Mesendoderm (in vitro differentiated cells): ENCODE data around the gene AFAP1.

Experiments used
- DNase-seq: peaks from one replicate; pipeline ENCODE4 v3.0.0; 2013
- H2AK5ac ChIP-seq: 2 replicates; pipeline ENCODE4 v1.6.1; 2013; ENCODE audit warnings: low read length, inconsistent platforms
- H2BK120ac ChIP-seq: 2 replicates; pipeline ENCODE4 v1.6.1; 2013; ENCODE audit warnings: low read depth, mild to moderate bottlenecking, low read length, moderate library complexity, mixed read lengths
- H2BK15ac ChIP-seq: replicated peaks from 2 replicates; pipeline ENCODE4 v1.6.1; 2013; ENCODE audit warnings: low read depth, mild to moderate bottlenecking, moderate library complexity
- H2BK5ac ChIP-seq: 2 replicates; pipeline ENCODE4 v1.6.1; 2013; ENCODE audit warnings: low read length, inconsistent platforms
- H3K18ac ChIP-seq: 2 replicates; pipeline ENCODE4 v1.6.1; 2013; ENCODE audit warnings: mild to moderate bottlenecking, low read length, mixed read lengths
- H3K23ac ChIP-seq: one replicate; pipeline ENCODE4 v1.6.1; 2013; ENCODE audit warnings: low read length
- H3K27ac ChIP-seq: 2 replicates; pipeline ENCODE4 v1.5.1; 2013; ENCODE audit warnings: low read depth, mild to moderate bottlenecking, inconsistent platforms, low read length, moderate library complexity
- H3K27me3 ChIP-seq: 2 replicates; pipeline ENCODE4 v1.6.1; 2013; ENCODE audit warnings: low read length, control low read depth, mild to moderate bottlenecking, inconsistent platforms; ENCODE audit not compliant: insufficient read depth, poor library complexity
- H3K36me3 ChIP-seq: 2 replicates; pipeline ENCODE4 v1.6.1; 2013; ENCODE audit warnings: low read length, inconsistent platforms; ENCODE audit not compliant: control insufficient read depth, insufficient read depth
- H3K4ac ChIP-seq: one replicate; pipeline ENCODE4 v1.6.1; 2013; ENCODE audit warnings: low read depth, mild to moderate bottlenecking, low read length, moderate library complexity
- H3K4me1 ChIP-seq: 2 replicates; pipeline ENCODE4 v1.6.1; 2013; ENCODE audit warnings: low read depth, low read length, inconsistent platforms; ENCODE audit not compliant: control insufficient read depth
- H3K4me2 ChIP-seq: 2 replicates; pipeline ENCODE4 v1.6.1; 2013; ENCODE audit warnings: low read length
- H3K4me3 ChIP-seq: 2 replicates; pipeline ENCODE4 v1.5.1; 2013; ENCODE audit warnings: mild to moderate bottlenecking, low read length
- H3K56ac ChIP-seq: one replicate; pipeline ENCODE4 v1.6.1; 2013; ENCODE audit warnings: low read length
- H3K79me1 ChIP-seq: 2 replicates; pipeline ENCODE4 v1.6.1; 2013; ENCODE audit warnings: low read length, inconsistent platforms
- H3K79me2 ChIP-seq: 2 replicates; pipeline ENCODE4 v1.6.1; 2013; ENCODE audit warnings: mild to moderate bottlenecking, low read length; ENCODE audit not compliant: control insufficient read depth, insufficient read depth
- H3K9ac ChIP-seq: 2 replicates; pipeline ENCODE4 v1.6.1; 2013; ENCODE audit warnings: low read length, inconsistent platforms
- H4K5ac ChIP-seq: one replicate; pipeline ENCODE4 v1.6.1; 2013; ENCODE audit warnings: low read length
- H4K8ac ChIP-seq: one replicate; pipeline ENCODE4 v1.6.1; 2013; ENCODE audit warnings: low read depth, mild to moderate bottlenecking, control low read depth, low read length, moderate library complexity
- WGBS: extraction: QIAGEN DNeasy Blood & Tissue Kit; methylation state at CpG from one replicate; pipeline ENCODE4 v1.1.7; 2013; ENCODE audit warnings: low lambda C conversion rate, missing lambda C conversion rate; ENCODE audit not compliant: insufficient coverage; ENCODE audit errors: extremely low coverage; 5-methylcytosine and 5-hydroxymethylcytosine counted together

Gene AFAP1

GRCh38 chr4:7786517-7786916, 153.1 kb downstream of the AFAP1 start:
- Histone ChIP-seq H3K27ac (no peak overlapping the region), H3K18ac (no peak overlapping the region), H3K79me1 (no peaks in the 10 kb centered on the region), H3K4ac (no peak overlapping the region), H2BK120ac (no peak overlapping the region), H4K5ac (no peak overlapping the region), H2BK15ac (no peak overlapping the region), H3K4me2 (no peak overlapping the region), H3K36me3 (peaks cover 3% of the 10 kb centered on the region), H2AK5ac (no peak overlapping the region), H3K4me1 (no peaks in the 10 kb centered on the region), H3K4me3 (no peak overlapping the region), H4K8ac (no peak overlapping the region), H3K56ac (no peak overlapping the region), H3K9ac (no peak overlapping the region), H3K27me3 (no peaks in the 10 kb centered on the region), H3K23ac (no peak overlapping the region), H2BK5ac (no peak overlapping the region), H3K79me2 (no peaks in the 10 kb centered on the region)
- no peak for DNase-seq
- WGBS = no CpG with 5 or more reads among the region's 10 CpGs

GRCh38 chr4:7786040-7786439, 153.6 kb downstream of the AFAP1 start:
- Histone ChIP-seq H3K9ac (no peak overlapping the region), H3K4me1 (no peaks in the 10 kb centered on the region), H2AK5ac (no peak overlapping the region), H3K27me3 (no peaks in the 10 kb centered on the region), H3K4me3 (no peak overlapping the region), H3K56ac (no peak overlapping the region), H3K36me3 (peaks cover 3% of the 10 kb centered on the region), H4K5ac (no peak overlapping the region), H3K79me2 (no peaks in the 10 kb centered on the region), H2BK120ac (no peak overlapping the region), H2BK5ac (no peak overlapping the region), H3K23ac (no peak overlapping the region), H3K4ac (no peak overlapping the region), H3K27ac (no peak overlapping the region), H3K18ac (no peak overlapping the region), H2BK15ac (no peak overlapping the region), H3K4me2 (no peak overlapping the region), H3K79me1 (no peaks in the 10 kb centered on the region), H4K8ac (no peak overlapping the region)
- WGBS = no CpG with 5 or more reads among the region's 10 CpGs
- DNase-seq = no peak

GRCh38 chr4:7785017-7785416, 154.6 kb downstream of the AFAP1 start:
- no peak overlapping the region for H4K5ac ChIP-seq
- H3K4me2 ChIP-seq = no peak overlapping the region
- no peaks in the 10 kb centered on the region for H3K4me1 ChIP-seq
- H3K4ac ChIP-seq = no peak overlapping the region
- no peak overlapping the region for H2BK5ac ChIP-seq
- H2BK120ac ChIP-seq = no peak overlapping the region
- H3K18ac ChIP-seq = no peak overlapping the region
- no CpG with 5 or more reads among the region's 11 CpGs for WGBS
- H3K23ac ChIP-seq = no peak overlapping the region
- no peak overlapping the region for H4K8ac ChIP-seq
- H2BK15ac ChIP-seq = no peak overlapping the region
- H3K36me3 ChIP-seq = peaks cover 3% of the 10 kb centered on the region
- no peak overlapping the region for H3K9ac ChIP-seq
- no peak overlapping the region for H3K27ac ChIP-seq
- H3K27me3 ChIP-seq = no peaks in the 10 kb centered on the region
- no peak overlapping the region for H3K56ac ChIP-seq
- no peaks in the 10 kb centered on the region for H3K79me2 ChIP-seq
- no peak for DNase-seq
- H2AK5ac ChIP-seq = no peak overlapping the region
- H3K79me1 ChIP-seq = no peaks in the 10 kb centered on the region
- no peak overlapping the region for H3K4me3 ChIP-seq

- H2BK5ac ChIP-seq = no peak overlapping the region
- H3K18ac ChIP-seq = no peak overlapping the region
- no peaks in the 10 kb centered on the region for H3K4me1 ChIP-seq
- no CpG with 5 or more reads among the region's 14 CpGs for WGBS
- H4K5ac ChIP-seq = no peak overlapping the region
- no peaks in the 10 kb centered on the region for H3K27me3 ChIP-seq
- H3K79me2 ChIP-seq = no peaks in the 10 kb centered on the region
- H3K27ac ChIP-seq = no peak overlapping the region
- H3K36me3 ChIP-seq = peaks cover 3% of the 10 kb centered on the region
- no peak overlapping the region for H4K8ac ChIP-seq
- H3K23ac ChIP-seq = no peak overlapping the region
- no peak overlapping the region for H3K9ac ChIP-seq
- no peaks in the 10 kb centered on the region for H3K79me1 ChIP-seq
- H3K4me3 ChIP-seq = no peak overlapping the region
- no peak overlapping the region for H3K56ac ChIP-seq
- no peak overlapping the region for H3K4ac ChIP-seq
- no peak overlapping the region for H2AK5ac ChIP-seq
- no peak overlapping the region for H3K4me2 ChIP-seq
- no peak overlapping the region for H2BK15ac ChIP-seq
- H2BK120ac ChIP-seq = no peak overlapping the region
- DNase-seq = no peak
These were observed 155.4 kb downstream of the AFAP1 start for GRCh38 chr4:7784131-7784870.

- H3K79me2 ChIP-seq = no peaks in the 10 kb centered on the region
- no peak overlapping the region for H3K27ac ChIP-seq
- peaks cover 3% of the 10 kb centered on the region for H3K36me3 ChIP-seq
These were observed 156.1 kb downstream of the AFAP1 start for GRCh38 chr4:7783541-7783940.

GRCh38 chr4:7782783-7783182, 156.9 kb downstream of the AFAP1 start:
- Histone ChIP-seq H2AK5ac (no peak overlapping the region), H3K27me3 (no peaks in the 10 kb centered on the region), H3K27ac (no peak overlapping the region), H3K4ac (no peak overlapping the region), H3K4me1 (no peaks in the 10 kb centered on the region), H2BK120ac (no peak overlapping the region), H2BK5ac (no peak overlapping the region), H3K4me3 (no peak overlapping the region), H3K56ac (no peak overlapping the region), H3K36me3 (peaks cover 7% of the 10 kb centered on the region), H3K18ac (no peak overlapping the region), H3K4me2 (no peak overlapping the region), H3K9ac (no peak overlapping the region), H4K8ac (no peak overlapping the region), H3K79me2 (no peaks in the 10 kb centered on the region), H4K5ac (no peak overlapping the region), H3K79me1 (no peaks in the 10 kb centered on the region), H2BK15ac (no peak overlapping the region), H3K23ac (no peak overlapping the region)
- no peak for DNase-seq
- no CpG with 5 or more reads among the region's 8 CpGs for WGBS

More at GRCh38 chr4:7783541-7783940, 156.1 kb downstream of the AFAP1 start:
- H3K79me1 ChIP-seq = no peaks in the 10 kb centered on the region
- H4K8ac ChIP-seq = no peak overlapping the region
- H2BK5ac ChIP-seq = no peak overlapping the region
- no peak overlapping the region for H4K5ac ChIP-seq
- WGBS = no CpG with 5 or more reads among the region's 8 CpGs
- no peaks in the 10 kb centered on the region for H3K27me3 ChIP-seq
- no peak overlapping the region for H3K9ac ChIP-seq
- H3K18ac ChIP-seq = no peak overlapping the region
- H2BK15ac ChIP-seq = no peak overlapping the region
- H3K23ac ChIP-seq = no peak overlapping the region
- DNase-seq = no peak
- H3K4me2 ChIP-seq = no peak overlapping the region
- H2AK5ac ChIP-seq = no peak overlapping the region
- H3K4me1 ChIP-seq = no peaks in the 10 kb centered on the region
- no peak overlapping the region for H3K4me3 ChIP-seq
- H2BK120ac ChIP-seq = no peak overlapping the region
- H3K4ac ChIP-seq = no peak overlapping the region
- H3K56ac ChIP-seq = no peak overlapping the region
